GM20000 (cell line): ENCODE measurements around the gene PTPN3.
"Not testable (repeated sequence)": the region's sequence is repeated elsewhere in the genome, so short reads cannot be mapped to it uniquely, and the experiment has no call there.

Source experiments
- DNase-seq: peaks from one replicate; pipeline ENCODE4 v3.0.0; 2012; ENCODE audit warnings: low spot score
- CTCF ChIP-seq: IDR thresholded peaks from 2 replicates; pipeline ENCODE4 v1.5.1; 2012; ENCODE audit warnings: mild to moderate bottlenecking, control low read depth; ENCODE audit errors: extremely low read depth, missing control alignments

PTPN3 gene

GRCh38 chr9:109498195-109499092 is at the start of gene PTPN3:
PTPN3 (minus strand) TSS chr9:109498307; CDS start chr9:109463434, 34,873 bp downstream.
- DNase-seq: peak; percentile 65
- no peak for TF ChIP-seq CTCF

GRCh38 chr9:109544954-109545353 is 46.8 kb upstream of the PTPN3 start:
- DNase-seq: not testable (repeated sequence)

GRCh38 chr9:109542922-109543321 is 44.8 kb upstream of the PTPN3 start:
- no peak for TF ChIP-seq CTCF
- no peak for DNase-seq

GRCh38 chr9:109538346-109538745 is 40.2 kb upstream of the PTPN3 start:
- no peak for TF ChIP-seq CTCF
- DNase-seq: no peak

GRCh38 chr9:109537288-109537687 is 39.2 kb upstream of the PTPN3 start:
- no peak for DNase-seq
- no peak for TF ChIP-seq CTCF

- no peak for TF ChIP-seq CTCF
- DNase-seq: no peak
These were observed 38.8 kb upstream of the PTPN3 start for GRCh38 chr9:109536859-109537258.

GRCh38 chr9:109535365-109535764 is 37.3 kb upstream of the PTPN3 start:
- no peak for DNase-seq
- TF ChIP-seq CTCF: no peak

GRCh38 chr9:109534151-109534550 is 36.0 kb upstream of the PTPN3 start:
- TF ChIP-seq CTCF: no peak

GRCh38 chr9:109532652-109533051 is 34.5 kb upstream of the PTPN3 start:
- DNase-seq: not testable (repeated sequence)

More at GRCh38 chr9:109534151-109534550, 36.0 kb upstream of the PTPN3 start:
- no peak for DNase-seq
